Neural progenitor cell (in vitro differentiated cells): Measurements from ENCODE around the gene PXDN. TPM values are rescaled to one million over a fixed set of nuclear protein-coding genes. Genes with fewer than 3 reads are reported as not detected.

ENCODE experiments used
- DNase-seq: peaks from one replicate; pipeline ENCODE4 v3.0.0-alpha.2; 2016; ENCODE audit warnings: low spot score
- H2AFZ ChIP-seq: fragments of 200-600 bp; sonication (generic); replicated peaks from 2 replicates; pipeline ENCODE4 v1.6.1; 2016; ENCODE audit warnings: antibody characterized with exemption
- H3F3A ChIP-seq: fragments of 200-600 bp; sonication (generic); 2 replicates; pipeline ENCODE4 v1.6.1; 2016; ENCODE audit warnings: antibody characterized with exemption, low read depth
- H3K27ac ChIP-seq: fragments of 200-600 bp; sonication (generic); 2 replicates; pipeline ENCODE4 v1.5.1; 2016; ENCODE audit warnings: mild to moderate bottlenecking
- H3K27me3 ChIP-seq: fragments of 200-600 bp; sonication (generic); 2 replicates; pipeline ENCODE4 v1.6.1; 2016; ENCODE audit warnings: mild to moderate bottlenecking, moderate library complexity
- H3K36me3 ChIP-seq: fragments of 200-600 bp; sonication (generic); 2 replicates; pipeline ENCODE4 v1.5.1; 2016
- H3K4me1 ChIP-seq: fragments of 200-600 bp; sonication (generic); 2 replicates; pipeline ENCODE4 v1.6.1; 2016; ENCODE audit warnings: mixed run types
- H3K4me2 ChIP-seq: fragments of 200-600 bp; sonication (generic); 2 replicates; pipeline ENCODE4 v1.6.1; 2016
- H3K4me3 ChIP-seq: fragments of 200-600 bp; sonication (generic); 2 replicates; pipeline ENCODE4 v1.5.1; 2016
- H3K79me2 ChIP-seq: fragments of 200-600 bp; sonication (generic); 2 replicates; pipeline ENCODE4 v1.6.1; 2016; ENCODE audit warnings: low read depth
- H3K9ac ChIP-seq: fragments of 200-600 bp; sonication (generic); 2 replicates; pipeline ENCODE4 v1.6.1; 2016
- H3K9me3 ChIP-seq: fragments of 200-600 bp; sonication (generic); 2 replicates; pipeline ENCODE4 v1.5.1; 2016; ENCODE audit warnings: low read depth
- H4K20me1 ChIP-seq: fragments of 200-600 bp; sonication (generic); 2 replicates; pipeline ENCODE4 v1.6.1; 2016; ENCODE audit warnings: low read depth
- H3K27ac Mint-ChIP-seq: 3 replicates; pipeline ENCODE4 v1.8.0; 2021; ENCODE audit warnings: mixed read lengths
- H3K27me3 Mint-ChIP-seq: 2 replicates; pipeline ENCODE4 v1.8.0; 2022; ENCODE audit warnings: low read depth, mild to moderate bottlenecking, inconsistent platforms, moderate library complexity, mixed read lengths; ENCODE audit not compliant: insufficient read depth
- H3K36me3 Mint-ChIP-seq: 3 replicates; pipeline ENCODE4 v1.8.0; 2021; ENCODE audit warnings: mixed read lengths
- H3K4me1 Mint-ChIP-seq: 3 replicates; pipeline ENCODE4 v1.8.0; 2021; ENCODE audit warnings: mixed read lengths
- H3K4me3 Mint-ChIP-seq: 3 replicates; pipeline ENCODE4 v1.8.0; 2021; ENCODE audit warnings: mild to moderate bottlenecking, moderate library complexity, mixed read lengths
- H3K9me3 Mint-ChIP-seq: 3 replicates; pipeline ENCODE4 v1.8.0; 2020; ENCODE audit warnings: mixed read lengths
- CTCF ChIP-seq: fragments of 200-600 bp; sonication (generic); IDR thresholded peaks from 2 replicates; pipeline ENCODE4 v1.5.1; 2017; ENCODE audit warnings: antibody characterized with exemption, mild to moderate bottlenecking
- EZH2 ChIP-seq: fragments of 200-600 bp; sonication (generic); IDR thresholded peaks from 2 replicates; pipeline ENCODE4 v1.6.1; 2017; ENCODE audit warnings: antibody characterized with exemption, mild to moderate bottlenecking, moderate library complexity
- EZH2phosphoT487 ChIP-seq: fragments of 200-600 bp; sonication (generic); IDR thresholded peaks from 2 replicates; pipeline ENCODE4 v1.6.1; 2017; ENCODE audit warnings: antibody characterized with exemption
- total RNA-seq: library from RNA; depleted of rRNA; stranded (reverse); fragments of >200 nt; gene quantifications from 2 replicates; pipeline ENCODE4 v1.2.3, GENCODE V29; 2015; ENCODE audit warnings: low replicate concordance

PXDN gene
- total RNA-seq, 1 donor from 2014 or later = 118 TPM

- no peaks in the 10 kb centered on the region for H3K27me3 ChIP-seq
- no peaks in the 10 kb centered on the region for H3F3A ChIP-seq
- Mint-ChIP-seq H3K4me3 (no peak overlapping the region), H3K27ac (no peak overlapping the region), H3K27me3 (peaks cover 2% of the 10 kb centered on the region), H3K4me1 (peaks cover 8% of the 10 kb centered on the region), H3K9me3 (no peaks in the 10 kb centered on the region), H3K36me3 (peaks cover 29% of the 10 kb centered on the region)
- no peaks in the 10 kb centered on the region for H3K4me1 ChIP-seq
- H3K4me3 ChIP-seq = no peak overlapping the region
- H3K4me2 ChIP-seq = no peak overlapping the region
- no peaks in the 10 kb centered on the region for H3K9me3 ChIP-seq
- TF ChIP-seq CTCF (no peak), EZH2 (no peak), EZH2phosphoT487 (no peak)
- no peak for DNase-seq
- H3K79me2 ChIP-seq = no peaks in the 10 kb centered on the region
- H3K36me3 ChIP-seq = no peaks in the 10 kb centered on the region
- no peak overlapping the region for H2AFZ ChIP-seq
- no peak overlapping the region for H3K27ac ChIP-seq
- no peak overlapping the region for H3K9ac ChIP-seq
- H4K20me1 ChIP-seq = peaks cover 13% of the 10 kb centered on the region
Measured at GRCh38 chr2:1661891-1662605, 82.3 kb downstream of the PXDN start.

- Mint-ChIP-seq H3K4me3 (no peak overlapping the region), H3K27ac (peak overlapping the region; percentile 27), H3K27me3 (peaks cover 2% of the 10 kb centered on the region), H3K36me3 (peaks cover 29% of the 10 kb centered on the region), H3K9me3 (no peaks in the 10 kb centered on the region), H3K4me1 (peaks cover 8% of the 10 kb centered on the region)
- Histone ChIP-seq H4K20me1 (peaks cover 18% of the 10 kb centered on the region), H3F3A (no peaks in the 10 kb centered on the region), H3K4me2 (no peak overlapping the region), H3K79me2 (no peaks in the 10 kb centered on the region), H3K4me1 (no peaks in the 10 kb centered on the region), H3K36me3 (no peaks in the 10 kb centered on the region), H3K9me3 (no peaks in the 10 kb centered on the region), H3K27me3 (no peaks in the 10 kb centered on the region), H2AFZ (no peak overlapping the region), H3K9ac (no peak overlapping the region), H3K4me3 (no peak overlapping the region), H3K27ac (no peak overlapping the region)
- TF ChIP-seq EZH2 = no peak
- TF ChIP-seq EZH2phosphoT487 = no peak
- no peak for TF ChIP-seq CTCF
- DNase-seq = no peak
Measured at GRCh38 chr2:1660656-1661640, 83.4 kb downstream of the PXDN start.

- H3K36me3 ChIP-seq = no peaks in the 10 kb centered on the region
- no peak overlapping the region for H2AFZ ChIP-seq
- H4K20me1 ChIP-seq = peaks cover 18% of the 10 kb centered on the region
- peaks cover 21% of the 10 kb centered on the region for H3K36me3 Mint-ChIP-seq
- H3K79me2 ChIP-seq = no peaks in the 10 kb centered on the region
- no peak overlapping the region for H3K27ac Mint-ChIP-seq
- no peak for DNase-seq
- no peaks in the 10 kb centered on the region for H3K9me3 Mint-ChIP-seq
- H3K27me3 Mint-ChIP-seq = peaks cover 2% of the 10 kb centered on the region
- H3K4me3 Mint-ChIP-seq = no peak overlapping the region
- H3K9me3 ChIP-seq = no peaks in the 10 kb centered on the region
- H3F3A ChIP-seq = no peaks in the 10 kb centered on the region
- no peak overlapping the region for H3K27ac ChIP-seq
- H3K27me3 ChIP-seq = no peaks in the 10 kb centered on the region
- H3K4me3 ChIP-seq = no peak overlapping the region
- H3K9ac ChIP-seq = no peak overlapping the region
- H3K4me1 ChIP-seq = no peaks in the 10 kb centered on the region
- peaks cover 8% of the 10 kb centered on the region for H3K4me1 Mint-ChIP-seq
- TF ChIP-seq CTCF = no peak
- no peak for TF ChIP-seq EZH2
- TF ChIP-seq EZH2phosphoT487 = no peak
- H3K4me2 ChIP-seq = no peak overlapping the region
Measured at GRCh38 chr2:1659951-1660565, 84.3 kb downstream of the PXDN start.
